H9 (cell line): Measurements from ENCODE around the gene TRAK2. TPM values are rescaled to one million over a fixed set of nuclear protein-coding genes. Genes with fewer than 3 reads are reported as not detected.

Experiments used
- DNase-seq: peaks from one replicate; pipeline ENCODE4 v3.0.0-alpha.2; 2017
- H2AFZ ChIP-seq: one replicate; pipeline ENCODE4 v1.6.1; 2013; ENCODE audit warnings: mild to moderate bottlenecking, low read length, control low read depth, moderate library complexity
- H2AK5ac ChIP-seq: 2 replicates; pipeline ENCODE4 v1.6.1; 2013; ENCODE audit warnings: low read length, control low read depth, mixed read lengths; ENCODE audit not compliant: insufficient read length
- H2BK120ac ChIP-seq: one replicate; pipeline ENCODE4 v1.6.1; 2013; ENCODE audit warnings: low read depth, mild to moderate bottlenecking, low read length, control low read depth, inconsistent platforms; ENCODE audit not compliant: poor library complexity, severe bottlenecking
- H2BK12ac ChIP-seq: 2 replicates; pipeline ENCODE4 v1.6.1; 2013; ENCODE audit warnings: low read length, control low read depth, mixed read lengths, low read depth; ENCODE audit not compliant: insufficient read length
- H2BK15ac ChIP-seq: 2 replicates; pipeline ENCODE4 v1.6.1; 2013; ENCODE audit warnings: low read depth, low read length, control low read depth
- H2BK20ac ChIP-seq: one replicate; pipeline ENCODE4 v1.6.1; 2013; ENCODE audit warnings: low read depth, mild to moderate bottlenecking, low read length, control low read depth, inconsistent platforms; ENCODE audit not compliant: poor library complexity, severe bottlenecking
- H2BK5ac ChIP-seq: 2 replicates; pipeline ENCODE4 v1.6.1; 2013; ENCODE audit warnings: low read length, control low read depth, mixed read lengths; ENCODE audit not compliant: insufficient read length
- H3K14ac ChIP-seq: 2 replicates; pipeline ENCODE4 v1.6.1; 2013; ENCODE audit warnings: low read length, control low read depth; ENCODE audit not compliant: insufficient read depth
- H3K18ac ChIP-seq: 2 replicates; pipeline ENCODE4 v1.6.1; 2013; ENCODE audit warnings: low read depth, mild to moderate bottlenecking, mixed read lengths, low read length, control low read depth; ENCODE audit not compliant: insufficient read length
- H3K23ac ChIP-seq: 2 replicates; pipeline ENCODE4 v1.6.1; 2013; ENCODE audit warnings: low read length, control low read depth, mixed read lengths, low read depth; ENCODE audit not compliant: insufficient read length
- H3K23me2 ChIP-seq: 2 replicates; pipeline ENCODE4 v1.6.1; 2013; ENCODE audit warnings: low read depth, mild to moderate bottlenecking, mixed read lengths, low read length, control low read depth; ENCODE audit not compliant: insufficient read length, poor library complexity, severe bottlenecking
- H3K27ac ChIP-seq: 2 replicates; pipeline ENCODE4 v1.5.1; 2013; ENCODE audit warnings: low read length, control low read depth, mixed read lengths, low read depth; ENCODE audit not compliant: insufficient read length
- H3K27me3 ChIP-seq: 2 replicates; pipeline ENCODE4 v1.6.1; 2013; ENCODE audit warnings: low read length, control low read depth, inconsistent platforms; ENCODE audit not compliant: insufficient read depth
- H3K4ac ChIP-seq: 2 replicates; pipeline ENCODE4 v1.6.1; 2013; ENCODE audit warnings: low read depth, mild to moderate bottlenecking, control low read depth, inconsistent platforms, low read length, moderate library complexity
- H3K4me1 ChIP-seq: 2 replicates; pipeline ENCODE4 v1.6.1; 2013; ENCODE audit warnings: low read length, control low read depth, inconsistent platforms; ENCODE audit not compliant: insufficient read depth
- H3K4me2 ChIP-seq: 2 replicates; pipeline ENCODE4 v1.6.1; 2013; ENCODE audit warnings: low read length, control low read depth, mixed read lengths; ENCODE audit not compliant: insufficient read length, insufficient read depth
- H3K56ac ChIP-seq: 2 replicates; pipeline ENCODE4 v1.6.1; 2013; ENCODE audit warnings: low read depth, mild to moderate bottlenecking, mixed read lengths, low read length, control low read depth; ENCODE audit not compliant: insufficient read length
- H3K79me1 ChIP-seq: 2 replicates; pipeline ENCODE4 v1.6.1; 2013; ENCODE audit warnings: low read depth, mild to moderate bottlenecking, moderate library complexity, low read length, control low read depth, inconsistent platforms; ENCODE audit not compliant: insufficient read depth, poor library complexity, severe bottlenecking
- H3K79me2 ChIP-seq: 2 replicates; pipeline ENCODE4 v1.6.1; 2013; ENCODE audit warnings: low read length, control low read depth, inconsistent platforms; ENCODE audit not compliant: insufficient read depth
- H3K9ac ChIP-seq: 2 replicates; pipeline ENCODE4 v1.6.1; 2013; ENCODE audit warnings: low read length, control low read depth, mixed read lengths; ENCODE audit not compliant: insufficient read length; ENCODE audit errors: extremely low read depth
- H3K9me3 ChIP-seq: one replicate; pipeline ENCODE4 v1.6.1; 2013; ENCODE audit warnings: low read depth, low read length, inconsistent platforms; ENCODE audit not compliant: control insufficient read depth
- H3T11ph ChIP-seq: one replicate; pipeline ENCODE4 v1.6.1; 2013; ENCODE audit warnings: mild to moderate bottlenecking, low read length, control low read depth, inconsistent platforms
- H4K20me1 ChIP-seq: one replicate; pipeline ENCODE4 v1.6.1; 2013; ENCODE audit not compliant: control insufficient read depth, insufficient read length, insufficient read depth
- H4K5ac ChIP-seq: 2 replicates; pipeline ENCODE4 v1.6.1; 2013; ENCODE audit warnings: low read depth, mild to moderate bottlenecking, mixed read lengths, low read length, control low read depth; ENCODE audit not compliant: insufficient read length
- H4K8ac ChIP-seq: replicated peaks from 2 replicates; pipeline ENCODE4 v1.6.1; 2013; ENCODE audit warnings: low read length, control low read depth, mixed read lengths, low read depth; ENCODE audit not compliant: insufficient read length
- H4K91ac ChIP-seq: 2 replicates; pipeline ENCODE4 v1.6.1; 2013; ENCODE audit warnings: low read depth, mild to moderate bottlenecking, moderate library complexity, mixed read lengths, low read length, control low read depth; ENCODE audit not compliant: insufficient read length
- H3K27ac Mint-ChIP-seq, 3 experiments: 2 replicates in 2 of 3; 3 replicates in 1 of 3; pipeline ENCODE4 v1.8.0; 2020 to 2021; ENCODE audit warnings: mixed read lengths in 3 of 3, mild to moderate bottlenecking in 1 of 3, moderate library complexity in 1 of 3
- H3K27me3 Mint-ChIP-seq: 2 replicates; pipeline ENCODE4 v1.8.0; 2021; ENCODE audit warnings: low read depth, mild to moderate bottlenecking, moderate library complexity, mixed read lengths
- H3K36me3 Mint-ChIP-seq, 3 experiments: 2 replicates in 2 of 3; 3 replicates in 1 of 3; pipeline ENCODE4 v1.8.0; 2020 to 2021; ENCODE audit warnings: low read depth in 3 of 3, mixed read lengths in 3 of 3; ENCODE audit not compliant: insufficient read depth in 1 of 3
- H3K4me1 Mint-ChIP-seq, 2 experiments: 2 replicates each; pipeline ENCODE4 v1.8.0; 2020; ENCODE audit warnings: mixed read lengths in 2 of 2
- H3K4me3 Mint-ChIP-seq, 2 experiments: 2 replicates in 1 of 2; 3 replicates in 1 of 2; pipeline ENCODE4 v1.8.0; 2020 to 2021; ENCODE audit warnings: mild to moderate bottlenecking in 2 of 2, mixed read lengths in 2 of 2, moderate library complexity in 1 of 2
- H3K9me3 Mint-ChIP-seq, 2 experiments: 2 replicates in 1 of 2; 3 replicates in 1 of 2; pipeline ENCODE4 v1.8.0; 2020; ENCODE audit warnings: mild to moderate bottlenecking in 2 of 2, mixed read lengths in 2 of 2, moderate library complexity in 1 of 2
- WGBS: extraction: QIAGEN DNeasy Blood & Tissue Kit; methylation state at CpG from one replicate; pipeline ENCODE4 v1.1.7; 2013; ENCODE audit warnings: missing lambda C conversion rate, low lambda C conversion rate, mixed read lengths; ENCODE audit not compliant: insufficient read length; ENCODE audit errors: extremely low coverage; 5-methylcytosine and 5-hydroxymethylcytosine counted together
- total RNA-seq: library from RNA; stranded (reverse); gene quantifications from 2 replicates; pipeline ENCODE4 v1.2.1, GENCODE V29; 2021
- TF ChIP-seq, protein P1 (sequence below): fragments of 200-600 bp; sonication (generic); conservative IDR thresholded peaks from 3 replicates; pipeline ENCODE4 v1.8.0; 2021; ENCODE audit warnings: antibody characterized with exemption, mild to moderate bottlenecking

The TRAK2 gene
- total RNA-seq, 1 experiment from 2014 or later, result 14.2 TPM

DNA sequence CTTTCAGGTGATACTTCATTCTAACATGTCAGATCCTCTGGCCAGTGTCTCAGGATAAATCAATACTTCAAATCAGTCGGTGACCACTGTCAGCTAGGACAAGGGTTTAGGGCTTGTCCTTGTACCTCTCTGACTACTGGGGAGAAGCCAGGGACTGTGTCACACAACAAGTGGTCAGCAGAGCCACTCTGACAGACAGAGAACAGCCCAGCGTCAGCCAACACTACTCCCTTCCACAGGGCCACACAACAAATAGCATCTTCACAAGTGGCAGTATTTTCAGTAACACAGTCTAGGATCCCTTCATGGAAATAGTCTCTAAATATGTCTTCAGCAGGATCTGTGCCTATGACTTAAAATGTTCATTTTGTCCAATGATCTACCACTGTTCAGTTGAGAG lies 108.3 kb downstream of the TRAK2 start:
- Histone ChIP-seq H2BK20ac (no peak overlapping the region), H3K14ac (no peak overlapping the region), H3K4me2 (no peak overlapping the region), H3K23me2 (no peaks in the 10 kb centered on the region), H4K91ac (no peak overlapping the region), H2AFZ (no peak overlapping the region), H2BK12ac (no peak overlapping the region), H3K56ac (no peak overlapping the region), H2AK5ac (no peak overlapping the region), H3K23ac (no peak overlapping the region), H3K4me1 (no peaks in the 10 kb centered on the region), H2BK120ac (no peak overlapping the region), H4K5ac (no peak overlapping the region), H3K4ac (no peak overlapping the region), H4K20me1 (no peaks in the 10 kb centered on the region), H3K18ac (no peak overlapping the region), H2BK15ac (no peak overlapping the region), H3K79me1 (no peaks in the 10 kb centered on the region), H3K27me3 (no peaks in the 10 kb centered on the region), H3T11ph (no peak overlapping the region), H3K9ac (no peak overlapping the region), H4K8ac (no peak overlapping the region), H3K79me2 (no peaks in the 10 kb centered on the region), H3K9me3 (no peaks in the 10 kb centered on the region), H3K27ac (no peak overlapping the region), H2BK5ac (no peak overlapping the region)
- Mint-ChIP-seq H3K27ac (no peak overlapping the region), H3K9me3 (no peaks in the 10 kb centered on the region), H3K4me3 (no peak overlapping the region), H3K4me1 (peaks cover 7 to 8% of the 10 kb centered on the region in 2 experiments; a peak in 3 of 4 replicates), H3K36me3 (no peaks in the 10 kb centered on the region; a peak in 1 of 7 replicates), H3K27me3 (no peaks in the 10 kb centered on the region)
- no CpG with 5 or more reads among the region's 2 CpGs for WGBS
- TF ChIP-seq, protein P1, sequence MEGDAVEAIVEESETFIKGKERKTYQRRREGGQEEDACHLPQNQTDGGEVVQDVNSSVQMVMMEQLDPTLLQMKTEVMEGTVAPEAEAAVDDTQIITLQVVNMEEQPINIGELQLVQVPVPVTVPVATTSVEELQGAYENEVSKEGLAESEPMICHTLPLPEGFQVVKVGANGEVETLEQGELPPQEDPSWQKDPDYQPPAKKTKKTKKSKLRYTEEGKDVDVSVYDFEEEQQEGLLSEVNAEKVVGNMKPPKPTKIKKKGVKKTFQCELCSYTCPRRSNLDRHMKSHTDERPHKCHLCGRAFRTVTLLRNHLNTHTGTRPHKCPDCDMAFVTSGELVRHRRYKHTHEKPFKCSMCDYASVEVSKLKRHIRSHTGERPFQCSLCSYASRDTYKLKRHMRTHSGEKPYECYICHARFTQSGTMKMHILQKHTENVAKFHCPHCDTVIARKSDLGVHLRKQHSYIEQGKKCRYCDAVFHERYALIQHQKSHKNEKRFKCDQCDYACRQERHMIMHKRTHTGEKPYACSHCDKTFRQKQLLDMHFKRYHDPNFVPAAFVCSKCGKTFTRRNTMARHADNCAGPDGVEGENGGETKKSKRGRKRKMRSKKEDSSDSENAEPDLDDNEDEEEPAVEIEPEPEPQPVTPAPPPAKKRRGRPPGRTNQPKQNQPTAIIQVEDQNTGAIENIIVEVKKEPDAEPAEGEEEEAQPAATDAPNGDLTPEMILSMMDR, result no peak
- DNase-seq, result no peak
